ENCODE data around the gene ADK. TPM values are rescaled to one million over a fixed set of nuclear protein-coding genes. Genes with fewer than 3 reads are reported as not detected.

ADK gene
- total and polyA plus RNA-seq, 2 experiments from 2014 or later: 39.9 to 53.0 TPM

- Histone ChIP-seq H4K20me1 (replicated peaks; ENCODE audit: insufficient read depth) (no peaks in the 10 kb centered on the region), H3K9me2 (ENCODE audit: insufficient read depth) (0 out of 2 replicates have a peak, but pooled peaks cover 3% of the 10 kb centered on the region), H3K79me2 (replicated peaks; ENCODE audit: insufficient read depth) (no peaks in the 10 kb centered on the region), H3K27me3 (ENCODE audit: insufficient read depth) (no peaks in the 10 kb centered on the region), H3K27ac (ENCODE audit: low read depth) (no peak overlapping the region), H2AFZ (no peak overlapping the region), H3F3A (replicated peaks; ENCODE audit: low read depth) (no peaks in the 10 kb centered on the region), H3K4me1 (ENCODE audit: insufficient read depth) (no peaks in the 10 kb centered on the region), H3K36me3 (ENCODE audit: insufficient read depth) (peaks cover 19% of the 10 kb centered on the region; the same call in 1 of the 2 replicates), H3K4me2 (no peak overlapping the region), H3K4me3 (no peak overlapping the region)
- Mint-ChIP-seq H3K4me1 (no peaks in the 10 kb centered on the region), H3K36me3 (ENCODE audit: low read depth) (peaks cover 59% of the 10 kb centered on the region), H3K27me3 (ENCODE audit: insufficient read depth, low read depth, poor library complexity) (peaks cover 5% of the 10 kb centered on the region), H3K4me3 (no peak overlapping the region), H3K9me3 (peaks cover 64% of the 10 kb centered on the region), H3K27ac (no peak overlapping the region)
- no peak for DNase-seq (ENCODE audit: low spot score)
- TF ChIP-seq ETS1 (IDR thresholded peaks at IDR 0.05) (no peak), EZH2 (IDR thresholded peaks at IDR 0.05; ENCODE audit: low read depth, unreplicated experiment) (no peak), STAT1 (IDR thresholded peaks at IDR 0.05; ENCODE audit: unreplicated experiment) (no peak), ZNF114 (CRISPR knock-in tag; IDR thresholded peaks at IDR 0.05) (no peak), REST (IDR thresholded peaks at IDR 0.05; ENCODE audit: unreplicated experiment) (no peak), CREB1 (CRISPR knock-in tag; IDR thresholded peaks at IDR 0.05; ENCODE audit: low read depth) (no peak)
- no peak for ATAC-seq
Measured at GRCh38 chr10:74718208-74718607, 567.2 kb downstream of the ADK start.

- Mint-ChIP-seq H3K9me3 (peaks cover 44% of the 10 kb centered on the region; the same call in 2 of the 3 replicates), H3K27ac (no peak overlapping the region), H3K4me3 (no peak overlapping the region), H3K36me3 (ENCODE audit: low read depth) (peaks cover 33% of the 10 kb centered on the region), H3K27me3 (ENCODE audit: insufficient read depth, low read depth, poor library complexity) (peaks cover 8% of the 10 kb centered on the region), H3K4me1 (peaks cover 16% of the 10 kb centered on the region)
- ATAC-seq: no peak
- no peak overlapping the region for H3K4me3 ChIP-seq
- H3K79me2 ChIP-seq (replicated peaks; ENCODE audit: insufficient read depth): no peaks in the 10 kb centered on the region
- H3F3A ChIP-seq (replicated peaks; ENCODE audit: low read depth): no peaks in the 10 kb centered on the region
- TF ChIP-seq ZNF114 (CRISPR knock-in tag; IDR thresholded peaks at IDR 0.05) (no peak), REST (IDR thresholded peaks at IDR 0.05; ENCODE audit: unreplicated experiment) (no peak), EZH2 (IDR thresholded peaks at IDR 0.05; ENCODE audit: low read depth, unreplicated experiment) (no peak), EZH2phosphoT487 (IDR thresholded peaks at IDR 0.05; ENCODE audit: unreplicated experiment) (no peak), STAT1 (IDR thresholded peaks at IDR 0.05; ENCODE audit: unreplicated experiment) (no peak), JUNB (IDR thresholded peaks at IDR 0.05; ENCODE audit: unreplicated experiment) (no peak), ETS1 (IDR thresholded peaks at IDR 0.05) (no peak), CTCF (conservative IDR thresholded peaks at IDR 0.05; ENCODE audit: low read depth in 2 of 2) (no peak)
- H3K4me2 ChIP-seq: no peak overlapping the region
- H2AFZ ChIP-seq: no peak overlapping the region
- H3K27me3 ChIP-seq (ENCODE audit: insufficient read depth): no peaks in the 10 kb centered on the region
- H4K20me1 ChIP-seq (replicated peaks; ENCODE audit: insufficient read depth): no peaks in the 10 kb centered on the region
- no peak overlapping the region for H3K27ac ChIP-seq (ENCODE audit: low read depth)
- peaks cover 4% of the 10 kb centered on the region; the same call in 1 of the 2 replicates for H3K36me3 ChIP-seq (ENCODE audit: insufficient read depth)
- peaks cover 3% of the 10 kb centered on the region; the same call in 1 of the 2 replicates for H3K9me2 ChIP-seq (ENCODE audit: insufficient read depth)
- DNase-seq (ENCODE audit: low spot score): no peak
- peaks cover 18% of the 10 kb centered on the region for H3K4me1 ChIP-seq (ENCODE audit: insufficient read depth)
Measured at GRCh38 chr10:74728225-74728624, 577.2 kb downstream of the ADK start.
